Measurements from ENCODE around the gene UGT1A4.

DNA sequence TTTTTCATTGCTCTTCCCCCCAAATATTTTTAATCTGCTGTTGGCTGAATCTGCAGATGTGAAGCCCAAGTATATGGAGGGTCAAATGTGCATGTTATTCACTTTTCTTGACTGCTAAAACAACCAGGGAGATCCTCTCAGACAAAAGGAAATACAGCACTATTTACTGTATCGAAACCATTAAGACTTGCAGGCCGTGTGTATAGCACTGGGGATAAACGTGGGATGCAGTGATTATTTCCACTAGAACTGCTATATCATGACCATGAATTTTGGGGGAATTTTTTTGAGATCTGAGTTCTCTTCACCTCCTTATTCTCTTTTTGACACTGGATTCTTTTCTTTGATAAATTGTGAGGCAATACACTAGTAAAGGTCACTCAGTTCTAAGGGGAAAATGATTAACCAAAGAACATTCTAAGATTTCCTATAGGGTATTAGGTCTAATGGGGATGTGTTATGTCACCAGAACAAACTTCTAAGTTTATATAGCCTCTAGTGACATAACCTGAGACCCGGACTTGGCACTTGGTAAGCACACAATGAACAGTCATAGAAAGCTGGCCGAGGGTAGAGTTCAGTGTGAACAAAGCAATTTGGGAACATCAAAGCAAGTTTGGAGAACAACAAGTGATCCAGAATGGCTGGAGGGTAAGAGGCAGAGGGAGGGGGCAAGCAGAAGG lies 26.7 kb downstream of the UGT1A4 start:
- TF ChIP-seq CTCF (conservative IDR thresholded peaks at IDR 0.05; ENCODE audit: low read length) (no peak), EZH2phosphoT487 (IDR thresholded peaks at IDR 0.05; ENCODE audit: borderline replicate concordance) (no peak)

All from Loucy (cell line).